GM19328 (cell line): Measurements from ENCODE around the gene USH1C.

Source experiments
- ATAC-seq: cut with Tn5 transposase; IDR thresholded peaks from one replicate; pipeline ENCODE4 v1.9.1; 2021; ENCODE audit warnings: mild to moderate bottlenecking, moderate library complexity; ENCODE audit not compliant: unreplicated experiment

Gene USH1C

DNA sequence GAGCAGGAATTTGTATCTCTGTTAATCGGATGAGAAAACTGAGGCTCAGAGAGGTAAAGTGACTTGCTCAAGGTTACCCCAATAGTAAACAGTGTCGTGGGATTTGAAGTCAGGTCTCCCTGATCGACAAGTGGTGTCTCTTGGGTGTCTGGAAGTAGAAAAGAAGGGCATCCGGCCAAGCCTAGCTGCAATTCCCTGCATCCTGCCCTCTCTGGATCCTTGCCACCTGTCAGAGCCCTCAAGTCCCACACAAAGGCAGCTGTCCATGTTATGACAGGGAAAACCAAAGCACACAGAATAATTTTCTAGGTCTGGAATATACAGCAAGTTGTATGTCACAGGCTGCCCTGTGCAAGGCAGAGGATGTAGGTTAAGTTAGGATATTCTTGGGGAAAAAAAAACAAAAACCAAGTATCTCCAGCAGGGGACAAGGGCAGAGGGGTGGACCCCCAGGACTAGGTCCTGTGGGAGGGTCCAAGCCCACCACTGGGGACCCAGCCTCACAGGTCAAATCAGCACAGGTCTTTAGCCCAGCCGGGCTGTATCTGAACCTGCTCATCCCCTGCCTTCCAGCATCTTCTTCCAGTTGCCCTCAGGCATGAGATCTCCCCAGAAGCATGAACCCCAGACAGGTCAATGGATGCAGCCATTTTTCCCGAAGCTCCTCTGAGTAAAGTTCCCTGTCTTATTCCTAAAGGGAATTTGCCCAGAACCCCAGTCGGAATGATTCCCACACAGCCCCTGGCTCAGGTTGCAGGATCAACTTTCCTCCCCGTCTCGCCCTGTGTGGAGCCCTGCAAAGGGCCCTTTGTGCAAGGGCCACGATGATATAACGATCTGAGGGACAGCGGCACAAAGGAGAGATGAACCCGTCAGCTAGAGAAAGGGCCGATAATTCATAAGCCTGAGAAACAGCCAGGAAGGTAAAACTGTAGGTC lies 15.0 kb downstream of the USH1C start:
- no peak for ATAC-seq

DNA sequence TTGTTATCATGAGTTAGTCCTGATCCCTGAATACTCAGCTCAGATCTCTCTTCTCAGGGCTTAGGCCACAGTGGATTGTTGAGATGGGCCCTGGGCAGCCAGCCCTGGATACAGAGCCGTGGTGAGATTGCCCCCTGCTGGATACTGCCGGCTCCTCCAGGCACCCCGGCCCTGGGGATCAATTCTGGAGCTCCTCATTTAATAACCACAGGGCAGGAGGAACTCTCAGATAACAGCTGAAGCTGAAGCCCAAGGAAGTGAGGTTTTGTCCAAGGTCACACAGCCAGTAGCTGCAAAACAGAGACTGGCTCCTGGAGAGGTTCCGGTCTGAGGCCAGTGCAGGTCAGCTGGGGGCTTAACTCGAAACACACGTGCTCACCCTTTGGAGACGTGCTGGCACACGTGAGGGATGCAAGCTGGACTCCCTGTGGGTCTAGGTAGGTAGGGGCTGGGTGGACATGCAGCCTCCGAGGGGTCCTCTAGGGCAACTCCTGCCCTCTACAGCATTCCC lies 16.0 kb downstream of the USH1C start:
- ATAC-seq: no peak

DNA sequence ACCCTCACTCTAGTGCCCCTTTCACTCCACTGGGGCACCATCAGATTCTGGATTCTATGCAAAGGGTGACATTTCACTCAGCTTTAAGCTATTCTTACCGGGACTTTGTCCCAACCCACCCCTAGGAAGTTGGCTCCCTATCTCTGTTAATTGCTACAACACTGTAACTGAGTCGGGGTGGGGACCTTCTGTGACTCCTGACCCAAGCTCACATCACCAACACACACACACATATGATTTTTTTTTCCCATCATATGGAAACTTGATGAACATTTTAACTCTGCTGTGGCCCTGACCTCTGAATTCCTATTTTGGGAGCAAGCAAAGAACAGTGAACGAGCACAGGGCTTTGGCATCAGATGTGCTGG lies 16.6 kb downstream of the USH1C start:
- ATAC-seq: no peak

DNA sequence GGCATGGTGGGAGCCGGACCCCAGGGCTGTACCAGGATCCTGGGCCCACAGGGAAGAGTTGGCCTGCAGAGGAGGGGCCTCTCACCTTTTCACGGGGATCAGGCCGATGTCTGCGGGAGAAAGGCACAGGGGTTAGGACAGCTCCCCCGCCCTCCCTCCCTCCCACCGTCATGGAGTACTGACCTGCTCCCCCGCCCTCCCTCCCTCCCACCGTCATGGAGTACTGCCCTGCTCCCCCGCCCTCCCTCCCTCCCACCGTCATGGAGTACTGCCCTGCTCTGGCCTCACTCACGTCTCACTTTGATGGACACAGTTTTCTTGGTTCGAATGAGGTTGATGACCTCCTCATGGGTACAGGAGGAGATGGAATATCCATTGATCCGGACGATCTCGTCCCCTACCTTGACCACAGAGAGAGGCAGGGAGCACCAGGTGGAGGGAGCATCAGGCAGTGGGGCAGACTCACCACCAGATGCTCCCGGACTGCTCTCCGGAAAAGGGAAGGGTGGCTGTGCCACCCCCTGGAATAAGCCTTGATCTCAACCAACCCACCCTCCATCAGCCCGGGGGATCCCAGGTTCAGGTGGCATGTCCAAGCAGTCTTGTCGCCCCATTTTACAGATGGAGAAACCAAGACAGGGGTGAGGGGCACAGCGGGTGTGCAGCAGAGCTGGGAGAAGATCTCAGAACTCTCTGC lies 17.1 kb downstream of the USH1C start:
- no peak for ATAC-seq

DNA sequence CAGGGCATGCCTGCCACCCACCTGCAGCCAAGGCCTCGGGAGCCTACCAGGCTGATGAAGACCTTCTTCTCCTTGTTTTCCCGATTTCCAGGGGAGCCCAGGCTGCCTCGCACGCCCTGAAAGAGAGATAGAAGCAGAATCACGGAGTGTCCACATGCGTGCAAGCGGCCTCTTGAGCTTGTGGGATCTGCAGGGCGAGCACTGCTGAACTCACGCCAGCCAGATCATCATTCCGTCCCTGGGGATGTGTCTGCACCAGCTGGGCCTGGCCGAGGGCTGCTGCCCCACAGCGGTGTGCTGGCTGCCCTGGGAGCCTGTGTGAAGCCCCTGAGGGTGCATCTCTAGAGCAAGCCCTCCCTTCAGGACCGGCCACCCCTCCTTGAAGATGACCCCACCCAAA lies 17.9 kb downstream of the USH1C start:
- ATAC-seq: no peak

DNA sequence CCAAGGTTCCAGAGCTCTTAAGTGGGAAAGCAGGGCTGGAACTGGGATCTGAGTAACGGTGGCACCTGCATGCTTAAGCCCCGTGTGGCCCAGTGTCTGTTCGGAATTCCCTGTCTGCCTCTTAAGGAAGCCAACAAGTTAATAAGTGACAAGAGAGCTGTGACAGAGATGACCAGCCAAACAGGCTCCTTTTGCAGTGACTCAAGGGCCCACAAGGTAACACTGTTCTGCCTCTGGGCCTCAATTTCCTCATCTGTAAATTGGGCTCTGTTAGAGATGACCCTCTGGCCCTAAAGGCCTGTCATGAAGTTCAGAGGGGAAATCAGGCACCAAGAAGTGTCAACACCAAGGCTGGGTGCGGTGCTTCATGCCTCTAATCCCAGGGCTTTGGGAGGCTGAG lies 18.6 kb downstream of the USH1C start:
- ATAC-seq: no peak

DNA sequence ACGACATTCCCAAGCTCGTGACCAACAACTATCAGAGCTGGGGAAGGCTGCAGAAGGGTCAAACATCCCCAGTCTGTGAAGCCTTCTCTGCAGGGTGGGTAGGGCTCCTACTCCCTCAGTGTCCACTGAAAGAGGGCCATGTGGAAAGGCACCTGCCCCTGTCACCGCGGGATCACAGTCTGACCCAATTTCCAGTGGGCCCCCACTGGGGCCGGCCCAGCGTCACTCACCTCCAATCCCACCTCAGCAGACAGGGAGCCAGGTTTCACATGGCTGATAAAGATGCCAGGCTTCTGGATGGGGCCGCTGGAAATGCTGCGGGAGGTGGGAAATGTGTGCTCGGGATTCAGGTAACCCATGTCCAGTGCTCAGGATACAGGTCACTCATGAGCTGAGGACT lies 20.0 kb downstream of the USH1C start:
- no peak for ATAC-seq

DNA sequence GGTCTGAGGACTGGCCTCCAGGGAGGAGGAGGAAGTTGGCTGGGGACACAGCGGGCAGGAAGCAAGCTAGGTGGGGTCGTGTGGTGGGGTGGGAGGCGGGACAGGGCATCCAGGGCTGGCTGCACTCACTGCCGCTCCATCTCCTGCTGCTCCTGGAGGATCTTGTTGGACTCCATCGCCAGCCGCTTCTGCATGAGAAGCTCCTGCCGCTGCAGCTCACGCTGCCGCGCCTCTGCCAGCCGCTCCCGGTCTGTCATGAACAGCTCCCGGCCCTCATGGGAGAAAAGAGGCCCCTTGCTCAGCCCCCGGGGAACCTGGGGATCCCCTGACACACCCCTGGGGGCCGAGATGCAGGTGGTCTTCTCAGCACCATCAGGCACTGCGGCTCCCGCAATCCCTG lies 21.6 kb downstream of the USH1C start:
- no peak for ATAC-seq

DNA sequence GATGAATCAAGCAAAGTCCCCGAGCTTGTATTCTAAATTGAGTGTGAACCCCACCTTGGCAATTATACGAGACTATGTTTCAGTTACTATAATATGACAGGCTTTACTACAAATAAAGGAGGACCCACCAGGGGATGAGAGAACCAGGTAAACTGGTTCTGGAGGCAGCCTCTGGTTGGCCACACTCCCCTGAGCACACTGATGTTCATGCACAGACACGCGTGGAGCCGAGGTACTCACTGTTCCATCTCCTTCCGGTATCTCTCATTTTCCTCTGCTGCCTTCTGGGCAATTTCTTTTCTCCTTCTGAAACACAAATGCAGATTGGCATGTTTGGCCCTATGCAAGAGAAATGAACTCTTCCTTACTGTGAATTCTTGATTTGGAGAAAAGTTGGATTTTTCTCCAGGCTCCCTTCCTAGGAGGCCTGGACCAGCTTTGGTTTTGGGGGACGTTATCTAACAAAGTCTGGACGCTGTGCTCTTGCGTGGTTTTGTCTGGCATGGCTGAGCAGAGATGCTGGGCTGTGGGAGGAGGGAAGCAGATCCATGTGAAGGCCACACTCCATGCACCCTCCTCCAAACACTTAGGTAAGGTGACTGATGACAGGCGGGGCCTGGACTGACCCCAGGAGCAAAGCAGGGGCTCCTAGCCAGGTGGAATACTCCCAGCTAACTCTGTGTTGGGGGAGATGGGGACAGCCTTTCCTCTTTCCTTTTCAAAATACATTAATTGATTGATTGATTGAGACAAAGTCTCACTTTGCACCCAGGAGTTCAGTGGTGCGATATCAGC lies 22.9 kb downstream of the USH1C start:
- ATAC-seq: no peak

DNA sequence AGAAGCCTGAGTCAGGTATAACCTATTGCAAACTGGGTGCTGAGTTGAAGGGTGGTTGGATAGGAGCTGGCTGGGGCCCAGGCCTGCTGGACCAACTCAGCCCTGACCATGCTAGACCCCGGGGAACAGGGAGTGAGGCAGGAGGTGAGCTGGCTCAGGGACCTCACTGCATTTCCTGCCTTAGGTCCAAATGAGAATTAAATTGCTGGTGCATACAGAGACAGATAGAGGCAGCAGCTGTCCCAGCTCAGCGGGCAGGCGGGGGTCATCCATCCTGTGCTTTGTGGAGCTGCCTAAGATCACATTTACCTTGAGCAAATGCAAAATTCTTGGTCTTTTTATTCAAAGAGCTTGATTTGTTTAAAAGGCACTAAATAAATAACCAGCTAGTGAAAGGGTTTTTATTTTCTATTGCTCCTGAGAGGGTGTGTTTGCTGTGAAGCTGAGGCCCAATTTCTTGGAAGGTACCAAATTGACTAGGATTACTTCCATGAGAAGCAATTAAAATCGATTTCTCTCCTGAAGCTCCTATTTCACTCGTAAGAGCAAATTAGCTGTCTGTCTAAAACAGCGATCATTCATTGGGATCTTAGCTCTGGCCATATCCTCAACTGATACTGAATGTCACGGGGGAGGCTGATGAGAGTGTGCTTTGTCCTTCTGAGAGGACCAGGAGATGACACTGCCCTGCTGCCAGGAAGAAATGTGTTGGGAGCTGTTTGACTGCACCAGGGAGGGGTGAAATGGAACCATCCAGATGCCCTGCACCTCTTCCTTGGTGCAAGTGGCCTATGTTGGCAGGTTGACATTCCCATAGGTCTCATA lies 24.9 kb downstream of the USH1C start:
- ATAC-seq: no peak

DNA sequence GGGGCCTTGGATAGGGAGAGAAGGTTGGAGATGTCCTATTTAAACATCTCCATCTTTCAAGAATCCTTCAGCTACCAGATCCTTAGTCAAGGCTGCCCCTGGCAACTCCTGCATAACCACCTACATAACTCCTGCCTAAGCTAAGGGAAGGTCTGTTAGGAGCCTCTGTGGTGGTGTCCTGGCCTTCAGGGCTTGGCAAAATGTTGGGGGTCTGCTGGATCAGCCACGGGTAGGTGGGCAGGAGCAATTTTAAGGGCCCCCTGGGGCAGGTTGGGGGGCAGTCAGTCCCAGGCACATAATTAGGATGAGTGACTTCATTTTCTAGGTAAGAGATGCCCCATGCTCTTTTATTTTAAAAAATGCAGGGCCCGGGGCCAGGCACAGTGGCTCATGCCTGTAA lies 25.9 kb downstream of the USH1C start:
- no peak for ATAC-seq

DNA sequence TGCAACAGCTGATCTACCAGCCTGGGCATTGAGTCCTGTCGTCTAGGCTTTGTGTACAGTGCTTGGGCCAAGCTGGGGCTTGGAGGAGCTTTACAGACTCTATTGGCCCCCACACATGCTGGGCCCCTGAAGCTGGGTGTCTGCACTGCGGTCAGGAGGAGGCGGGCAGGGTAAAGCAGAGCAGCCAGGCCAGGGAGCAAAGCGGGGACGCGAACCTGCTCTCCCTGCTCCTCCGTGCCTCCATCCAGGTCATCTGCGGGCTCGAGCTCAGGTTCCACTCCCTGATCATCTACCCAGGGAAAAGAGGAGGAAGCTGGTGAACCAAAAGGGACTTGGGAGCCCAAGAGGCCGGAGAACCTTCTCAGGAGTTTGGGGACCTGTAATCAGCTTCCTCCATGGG lies 27.0 kb downstream of the USH1C start:
- ATAC-seq: no peak

DNA sequence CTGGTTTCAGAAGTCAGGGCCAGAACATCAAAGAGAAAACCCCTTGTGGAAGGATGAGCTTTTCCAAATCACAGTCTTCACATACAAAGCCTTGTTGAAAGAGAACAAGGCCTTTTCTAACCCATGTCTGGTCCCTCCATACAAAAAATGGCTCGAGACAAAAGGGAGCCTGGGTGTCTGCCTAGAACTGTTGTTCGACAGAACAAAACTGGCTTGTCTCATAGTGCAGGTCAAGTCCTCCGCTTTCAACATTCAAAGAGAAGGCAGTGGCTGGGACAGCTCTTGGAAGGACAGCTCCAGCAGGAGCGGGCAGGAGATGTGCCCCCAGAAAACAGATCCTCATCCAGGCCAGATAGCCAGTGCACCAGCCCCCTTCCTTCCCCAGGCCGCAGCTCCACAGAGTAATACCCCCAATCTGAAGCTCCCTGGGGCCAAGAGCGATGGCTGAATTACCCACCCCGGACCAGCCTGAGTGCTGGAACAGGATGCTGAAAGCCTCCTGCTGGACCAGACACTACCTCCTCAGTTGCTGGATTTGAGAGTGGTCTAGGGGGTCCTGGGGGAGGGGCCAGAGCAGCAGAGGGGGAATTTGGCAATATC lies 27.6 kb downstream of the USH1C start:
- ATAC-seq: no peak

DNA sequence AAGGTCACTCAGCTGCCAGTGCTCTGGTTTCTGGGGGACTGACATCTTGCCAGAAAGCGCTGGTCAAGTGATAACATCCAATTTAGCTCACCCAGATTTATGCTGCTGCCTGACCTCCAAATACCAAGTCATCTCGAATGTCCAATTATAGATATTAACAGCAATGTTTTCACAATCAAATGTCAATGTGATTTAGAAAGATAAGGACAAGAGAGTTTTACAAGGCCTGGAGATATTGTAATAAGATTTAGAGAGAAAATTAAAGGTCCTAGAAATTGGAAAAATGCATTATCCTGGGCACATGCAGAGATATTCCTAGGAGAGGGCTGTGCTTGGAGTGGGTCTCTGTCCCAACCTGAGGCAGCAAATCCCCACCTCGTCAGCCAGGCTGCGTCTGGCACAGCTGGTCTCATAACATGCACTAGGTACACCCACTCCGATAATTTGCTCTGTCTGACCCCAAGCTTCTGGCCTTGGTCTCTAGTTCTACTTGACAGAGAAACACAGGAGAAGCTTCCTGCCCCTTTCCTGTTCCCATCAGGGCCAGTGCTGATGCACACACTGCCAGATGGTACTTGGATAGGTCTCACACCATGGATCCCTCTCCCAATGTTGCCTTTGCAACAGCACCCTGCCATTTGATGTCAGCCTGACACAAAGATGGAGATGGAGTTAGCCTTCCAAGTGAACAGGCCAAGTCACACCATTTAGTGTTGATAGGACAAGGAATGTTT lies 28.6 kb downstream of the USH1C start:
- no peak for ATAC-seq

DNA sequence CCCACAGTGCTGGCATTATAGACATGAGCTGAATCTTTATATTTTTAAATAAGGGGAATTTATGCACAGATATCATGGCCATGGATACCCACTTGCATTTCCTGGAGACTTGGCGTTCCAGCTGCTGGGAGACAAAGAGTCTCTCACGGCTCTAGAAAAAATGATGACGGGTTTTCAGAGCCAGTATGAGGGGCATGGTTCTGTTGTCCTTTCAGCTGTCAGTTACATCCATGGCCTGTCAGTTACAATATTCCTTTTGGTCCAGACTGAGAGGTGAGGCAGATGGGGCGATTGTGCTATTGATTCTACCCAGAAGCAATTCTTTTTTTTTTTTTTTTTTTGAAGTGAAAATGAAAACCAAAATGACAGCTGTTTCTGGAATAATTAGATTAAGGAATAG lies 29.7 kb downstream of the USH1C start:
- no peak for ATAC-seq

DNA sequence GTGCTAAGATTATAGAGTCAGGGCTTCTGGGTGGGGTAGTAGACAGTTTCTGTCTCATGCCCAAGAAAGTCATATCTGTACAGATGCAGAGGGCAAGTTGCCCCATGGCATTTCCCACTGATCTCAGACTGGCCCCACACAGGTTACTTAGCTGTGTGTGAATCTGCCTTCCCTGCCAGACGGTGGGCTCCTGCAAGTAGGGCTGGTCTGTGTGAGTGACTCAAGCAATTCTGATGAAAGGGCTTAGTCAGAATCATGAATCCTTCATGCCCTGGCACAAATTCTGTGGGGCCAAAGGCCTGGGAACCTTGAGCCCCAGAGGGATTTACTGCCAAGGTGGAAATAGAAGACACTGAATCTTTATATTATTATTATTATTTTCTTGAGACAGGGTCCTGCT lies 30.4 kb downstream of the USH1C start:
- ATAC-seq: no peak

DNA sequence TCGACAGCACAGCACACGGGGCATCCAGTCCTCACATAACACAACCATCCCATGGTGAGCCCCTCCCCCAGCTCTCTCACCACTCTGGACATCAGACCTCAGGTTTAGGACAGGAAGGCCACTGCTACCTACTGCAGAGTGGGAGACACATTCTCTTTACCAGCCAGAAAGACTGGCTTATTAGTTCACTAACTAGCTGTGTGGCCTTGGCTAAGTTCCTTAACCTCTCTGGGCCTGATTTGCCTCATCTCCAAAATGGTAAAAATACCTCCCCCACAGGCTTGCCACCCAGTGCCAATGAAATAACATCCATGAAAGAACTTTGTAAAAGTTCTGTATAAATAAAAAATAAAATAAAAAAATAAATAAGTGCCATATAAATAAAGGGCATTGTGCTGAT lies 32.1 kb downstream of the USH1C start:
- ATAC-seq: no peak

DNA sequence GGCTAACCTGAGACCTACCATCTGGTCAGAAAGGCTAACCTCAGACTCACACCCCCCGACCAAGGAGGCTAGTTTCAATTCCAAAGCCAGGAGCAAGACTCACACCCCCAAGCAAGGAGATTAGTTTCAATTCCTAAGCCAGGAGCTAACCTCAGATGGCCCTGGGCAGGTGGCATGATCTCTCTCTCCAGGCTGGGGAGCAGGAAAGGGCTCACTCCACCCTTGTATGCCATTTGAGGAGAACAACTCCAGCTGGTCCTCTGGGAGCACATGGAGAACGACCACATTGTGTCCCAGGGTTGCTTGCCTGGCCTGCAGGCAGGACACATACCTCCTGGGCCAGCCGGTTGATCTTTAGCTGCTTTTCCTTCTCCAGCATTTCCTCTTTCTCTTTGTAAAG lies 32.6 kb downstream of the USH1C start:
- ATAC-seq: no peak

DNA sequence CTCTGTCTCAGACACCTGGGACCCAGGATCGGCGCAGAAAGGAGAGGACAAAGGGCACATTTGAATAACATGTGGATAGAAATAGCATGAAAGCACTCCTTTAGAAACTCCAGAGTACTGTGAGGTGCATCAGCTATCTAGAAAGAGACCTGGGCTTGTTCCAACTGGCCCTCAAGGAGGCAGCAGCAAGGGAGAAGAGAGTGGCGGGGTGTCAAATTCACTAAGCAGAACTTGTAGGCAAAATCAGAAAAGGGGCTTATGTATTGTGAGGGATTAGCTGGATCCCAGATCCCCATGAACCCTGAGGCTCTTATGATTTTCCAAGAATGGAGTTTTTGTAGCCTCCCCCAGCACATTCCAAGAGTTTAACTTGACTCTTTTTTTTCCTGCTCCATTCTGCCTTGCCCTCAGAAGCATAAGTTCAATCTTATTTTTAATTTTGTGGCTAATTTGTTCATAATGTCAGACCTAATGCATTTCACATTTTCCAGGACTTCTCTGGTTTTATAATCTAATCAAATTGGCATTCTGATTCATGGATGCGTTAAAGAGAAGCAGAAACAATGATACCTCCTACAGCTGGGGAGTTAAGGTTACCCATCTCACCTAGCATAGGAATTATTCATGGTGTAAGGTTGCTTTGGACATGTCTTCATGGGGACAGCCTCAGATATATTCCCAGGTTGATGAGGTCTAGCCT lies 33.6 kb downstream of the USH1C start:
- ATAC-seq: no peak
